ENCODE results near the gene CCDC47.

DNA sequence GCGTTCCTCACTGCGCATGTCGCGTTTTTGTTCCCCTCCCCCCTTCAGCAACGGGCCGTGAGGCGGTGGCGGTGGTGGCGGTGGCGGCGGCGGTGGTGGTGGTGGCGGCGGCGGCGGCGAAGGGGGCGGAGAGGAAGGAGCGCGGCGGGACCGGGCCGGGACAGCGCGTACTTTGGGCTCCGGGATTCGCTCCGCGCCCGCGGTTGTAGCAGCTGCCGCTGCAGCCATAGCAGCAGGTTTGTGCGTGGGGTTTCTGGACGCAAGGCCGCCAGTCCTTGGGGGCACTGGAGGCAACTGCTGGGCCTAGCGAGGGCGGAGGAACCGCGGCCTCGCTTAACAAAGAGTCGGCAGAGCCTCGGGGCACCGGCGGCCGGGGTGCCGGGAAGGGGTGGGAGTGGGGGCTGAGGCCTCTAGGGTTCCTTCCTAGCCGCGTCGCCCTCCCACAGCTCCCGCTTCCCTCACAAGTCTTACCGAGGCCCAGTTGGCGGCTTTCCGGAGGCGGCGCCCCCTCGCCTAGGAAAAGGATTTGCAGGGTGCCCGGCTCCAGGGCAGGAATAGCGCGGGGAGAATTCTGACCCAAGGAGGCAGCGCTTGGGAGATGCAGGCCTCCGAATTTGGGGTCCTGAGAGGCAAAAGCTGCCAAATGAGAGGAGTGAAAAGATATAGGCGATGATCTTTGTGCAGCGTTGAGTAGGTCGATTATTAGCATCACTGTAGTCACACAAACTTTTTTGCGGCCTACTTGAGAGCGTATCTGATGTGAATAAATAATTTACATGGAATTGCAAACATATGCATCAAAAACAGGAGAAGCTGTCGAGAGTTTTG lies 958 bp upstream of the CCDC47 start, which contains the start of gene DDX42:
- TF ChIP-seq CTBP1 (IDR thresholded peaks at IDR 0.05; ENCODE audit: borderline replicate concordance): no peak
- no peak for TF ChIP-seq BHLHE40 (IDR thresholded peaks at IDR 0.05; ENCODE audit: borderline replicate concordance)
- TF ChIP-seq L3MBTL2 (conservative IDR thresholded peaks at IDR 0.05): no peak
- no peak for TF ChIP-seq FOXM1 (IDR thresholded peaks at IDR 0.05; ENCODE audit: borderline replicate concordance)
- no peak for TF ChIP-seq SUZ12 (IDR thresholded peaks at IDR 0.05)
- no peak for TF ChIP-seq SP1 (IDR thresholded peaks at IDR 0.05)
- no peak for TF ChIP-seq FOXA1 (IDR thresholded peaks at IDR 0.05)
- no peak for TF ChIP-seq FOXK2 (IDR thresholded peaks at IDR 0.05)
- TF ChIP-seq TARDBP (IDR thresholded peaks at IDR 0.05): no peak

Data from HEK293T (cell line).